OCI-M1 (cell line): Measurements from ENCODE around the gene GABRP.
"Not testable (repeated sequence)": the region's sequence is repeated elsewhere in the genome, so short reads cannot be mapped to it uniquely, and the experiment has no call there.

Experiments used
- DNase-seq: peaks from one replicate; lab custom pipeline; 2025; lab: John Stamatoyannopoulos, UW

Gene GABRP

DNA sequence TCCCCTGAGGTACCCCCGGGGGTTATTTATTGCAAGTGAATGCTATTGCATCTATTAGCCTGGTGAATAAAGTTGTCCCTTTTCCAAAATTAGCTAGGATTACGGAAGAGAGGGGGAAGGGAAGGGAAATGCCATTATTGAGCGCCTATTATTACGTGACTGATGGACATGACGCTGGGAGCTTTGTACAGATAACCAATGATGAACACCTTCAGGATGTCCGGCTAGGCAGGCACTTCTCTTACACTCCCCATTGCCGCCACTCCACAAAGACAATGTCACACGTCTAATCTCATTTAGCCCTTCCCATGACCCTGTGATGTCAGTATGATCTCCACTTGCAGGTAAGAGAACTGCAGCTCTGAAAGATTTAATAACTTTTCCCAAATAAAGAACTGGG, 9.4 kb downstream of the GABRP start:
- DNase-seq, result no peak

DNA sequence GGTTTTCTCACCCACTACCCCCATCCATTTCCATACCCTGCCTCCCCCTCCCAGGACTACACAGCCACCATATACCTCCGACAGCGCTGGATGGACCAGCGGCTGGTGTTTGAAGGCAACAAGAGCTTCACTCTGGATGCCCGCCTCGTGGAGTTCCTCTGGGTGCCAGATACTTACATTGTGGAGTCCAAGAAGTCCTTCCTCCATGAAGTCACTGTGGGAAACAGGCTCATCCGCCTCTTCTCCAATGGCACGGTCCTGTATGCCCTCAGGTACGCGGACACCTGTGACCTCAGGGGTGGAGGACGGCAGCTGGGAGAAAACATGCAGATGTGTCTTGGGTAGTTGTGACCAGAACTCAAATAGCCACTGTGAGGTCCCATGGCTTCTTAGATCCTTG, 11.6 kb downstream of the GABRP start:
- DNase-seq, result no peak

DNA sequence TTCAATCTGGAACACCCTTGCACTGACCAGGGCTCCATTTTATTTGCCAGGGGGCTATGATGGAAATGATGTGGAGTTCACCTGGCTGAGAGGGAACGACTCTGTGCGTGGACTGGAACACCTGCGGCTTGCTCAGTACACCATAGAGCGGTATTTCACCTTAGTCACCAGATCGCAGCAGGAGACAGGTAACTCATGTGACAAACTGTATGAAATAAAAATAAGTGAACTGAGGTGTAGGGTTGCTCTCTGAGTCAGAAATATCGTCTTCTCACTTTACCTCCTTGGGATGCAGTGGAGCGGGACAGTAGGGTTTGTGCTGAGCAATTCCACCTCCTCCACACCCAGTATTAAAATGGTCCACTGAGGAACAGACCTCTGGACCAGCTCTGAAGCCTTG, 22.1 kb downstream of the GABRP start:
- no peak for DNase-seq

GRCh38 chr5:170809551-170809950, 26.0 kb downstream of the GABRP start:
- DNase-seq, result peak; percentile 46

DNA sequence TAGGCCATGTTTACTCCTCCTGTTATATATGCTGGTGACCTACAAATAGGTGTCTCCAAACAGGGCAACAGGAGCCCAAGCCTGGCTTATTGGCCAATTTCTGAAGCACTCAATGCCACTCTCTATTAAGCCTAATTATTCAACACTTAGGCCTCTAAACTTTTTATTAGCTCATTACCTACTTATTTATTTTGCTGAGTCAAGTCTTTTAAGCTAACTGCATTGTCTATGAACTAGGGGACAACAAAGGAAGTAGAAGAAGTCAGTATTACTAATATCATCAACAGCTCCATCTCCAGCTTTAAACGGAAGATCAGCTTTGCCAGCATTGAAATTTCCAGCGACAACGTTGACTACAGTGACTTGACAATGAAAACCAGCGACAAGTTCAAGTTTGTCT, 28.2 kb downstream of the GABRP start:
- no peak for DNase-seq

- no peak for DNase-seq
Observed at GRCh38 chr5:170813231-170813630, 29.7 kb downstream of the GABRP start.

DNA sequence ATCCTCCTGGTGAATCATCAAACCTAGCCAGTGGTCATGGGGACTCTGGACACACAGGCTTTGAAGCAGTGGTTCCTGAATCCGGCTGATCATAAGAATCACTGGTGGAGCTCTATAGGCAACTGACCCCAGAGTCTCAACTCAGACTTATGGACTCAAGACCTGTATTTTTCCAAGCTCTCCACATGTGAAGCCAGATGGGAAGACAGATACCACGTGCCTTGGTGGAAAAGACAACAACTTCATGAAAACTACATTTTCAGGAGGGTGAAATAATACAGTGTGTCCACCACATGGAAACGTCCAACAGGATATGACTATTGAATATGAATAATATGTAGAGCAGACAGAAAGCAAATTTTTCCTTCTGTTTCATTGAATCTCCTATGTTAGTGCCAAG, 33.7 kb downstream of the GABRP start:
- no peak for DNase-seq

- no peak for DNase-seq
Observed at GRCh38 chr5:170818232-170818631, 34.7 kb downstream of the GABRP start.

- no peak for DNase-seq
Observed at GRCh38 chr5:170819824-170820223, 36.3 kb downstream of the GABRP start.

GRCh38 chr5:170821257-170821800, 37.8 kb downstream of the GABRP start:
- DNase-seq, result no peak

DNA sequence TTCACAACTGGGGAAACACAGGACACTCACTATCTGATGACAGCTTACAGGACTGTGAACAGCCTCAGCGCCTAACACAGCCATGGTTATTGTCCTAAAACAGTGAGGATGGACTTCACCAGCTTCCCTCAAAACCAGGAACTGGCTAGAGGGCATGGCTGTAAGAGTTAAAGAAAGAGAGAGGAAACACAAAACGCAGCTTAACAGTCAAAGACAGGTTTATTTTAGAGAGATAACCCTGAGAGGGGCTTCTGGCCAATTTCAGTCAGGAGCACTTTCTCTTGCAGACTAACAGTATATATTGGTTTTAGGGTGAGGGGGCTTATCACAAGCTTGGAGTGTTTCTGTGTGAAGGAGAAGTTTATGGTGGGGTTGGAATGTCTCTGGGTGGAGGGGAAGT, 42.6 kb downstream of the GABRP start:
- no peak for DNase-seq

DNA sequence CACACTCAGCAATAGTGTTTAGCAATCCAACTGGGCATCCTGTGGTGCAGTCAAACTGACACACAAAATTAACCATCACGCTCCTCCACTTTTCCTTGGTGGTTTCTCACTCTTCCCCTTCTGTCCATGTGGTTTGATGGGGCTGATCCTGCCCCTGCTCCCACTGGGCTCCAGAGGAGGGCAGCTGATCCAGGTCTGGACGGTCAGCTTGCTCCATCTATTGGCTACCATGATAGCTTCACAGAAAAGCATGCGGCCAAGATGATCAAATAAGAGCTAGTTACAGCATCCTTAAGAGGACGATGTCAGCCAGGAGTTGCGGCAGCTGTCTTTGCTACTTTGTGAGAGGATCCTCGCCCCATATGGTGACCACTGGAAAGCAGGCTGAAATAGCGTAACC, 48.7 kb downstream of the GABRP start:
- DNase-seq, result no peak

DNA sequence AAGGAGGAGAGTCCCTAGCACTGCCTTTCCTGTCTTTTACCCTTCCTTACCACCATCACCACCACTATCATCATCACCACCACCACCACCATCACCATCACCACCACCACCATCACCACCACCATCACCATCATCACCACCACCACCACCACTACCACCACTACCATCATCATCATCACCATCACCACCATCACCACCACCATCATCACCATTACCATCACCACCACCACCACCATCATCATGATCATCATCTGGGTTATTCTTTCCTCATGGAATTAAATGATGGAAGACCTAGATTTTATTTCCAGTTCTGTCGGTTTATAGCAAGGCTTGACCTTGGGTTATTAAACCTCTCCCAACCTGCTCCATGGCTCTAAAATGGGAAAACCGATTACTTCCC, 50.5 kb downstream of the GABRP start:
- DNase-seq, result not testable (repeated sequence)

GRCh38 chr5:170836226-170836625, 52.7 kb downstream of the GABRP start:
- no peak for DNase-seq

DNA sequence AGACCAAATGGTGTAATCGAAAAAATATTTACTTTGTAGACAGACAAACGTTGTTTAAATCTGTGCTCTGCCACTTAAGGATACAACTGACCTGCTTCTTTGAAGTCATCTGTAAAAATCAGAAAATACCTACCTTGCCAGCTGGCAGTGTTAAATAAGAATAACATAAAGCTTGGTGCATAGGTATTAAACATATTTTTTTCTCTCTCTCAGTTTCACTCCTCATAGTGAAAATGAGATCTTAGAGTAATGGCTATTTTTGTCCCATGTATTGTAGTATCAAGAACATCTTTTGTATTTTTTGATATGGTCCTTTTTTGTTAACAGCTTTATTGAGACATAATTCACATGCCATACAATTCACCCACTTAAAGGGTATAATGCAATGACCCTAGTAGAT, 60.3 kb downstream of the GABRP start:
- no peak for DNase-seq

DNA sequence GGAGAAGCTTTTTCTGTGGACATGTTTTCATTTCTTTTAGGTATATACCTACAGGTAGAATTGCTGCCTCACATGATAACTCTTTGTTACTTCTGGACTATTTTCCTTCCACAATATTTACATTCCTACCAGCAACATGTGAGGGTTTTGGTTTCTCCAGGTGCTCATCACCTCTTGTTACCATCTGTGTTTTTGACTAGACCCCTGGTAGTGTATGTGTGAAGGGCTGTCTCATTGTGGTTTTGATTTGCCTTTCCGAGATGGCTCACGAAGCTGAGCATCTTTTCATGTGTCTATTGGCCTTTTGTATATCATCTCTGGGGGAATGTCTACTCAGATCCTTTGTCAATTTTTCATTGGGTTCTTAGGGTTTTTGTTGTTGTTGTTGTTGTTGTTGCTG, 61.1 kb downstream of the GABRP start:
- no peak for DNase-seq

DNA sequence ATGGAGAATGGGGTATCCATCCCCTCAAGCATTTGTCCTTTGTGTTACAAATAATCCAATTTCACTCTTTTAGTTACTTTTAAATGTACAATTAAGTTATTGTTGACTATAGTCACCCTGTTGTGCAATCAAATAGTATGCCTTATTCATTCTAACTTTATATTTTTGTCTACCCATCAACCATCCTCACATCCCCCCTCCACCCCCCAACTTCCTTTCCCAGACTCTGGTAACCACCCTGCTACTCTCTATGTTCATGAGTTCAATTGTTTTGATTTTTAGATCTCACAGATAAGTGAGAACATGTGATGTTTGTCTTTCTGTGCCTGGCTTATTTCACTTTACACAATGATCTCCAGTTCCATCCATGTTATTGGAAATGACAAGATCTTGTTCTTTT, 62.9 kb downstream of the GABRP start:
- no peak for DNase-seq

GRCh38 chr5:170846846-170847245, 63.3 kb downstream of the GABRP start:
- DNase-seq, result no peak

DNA sequence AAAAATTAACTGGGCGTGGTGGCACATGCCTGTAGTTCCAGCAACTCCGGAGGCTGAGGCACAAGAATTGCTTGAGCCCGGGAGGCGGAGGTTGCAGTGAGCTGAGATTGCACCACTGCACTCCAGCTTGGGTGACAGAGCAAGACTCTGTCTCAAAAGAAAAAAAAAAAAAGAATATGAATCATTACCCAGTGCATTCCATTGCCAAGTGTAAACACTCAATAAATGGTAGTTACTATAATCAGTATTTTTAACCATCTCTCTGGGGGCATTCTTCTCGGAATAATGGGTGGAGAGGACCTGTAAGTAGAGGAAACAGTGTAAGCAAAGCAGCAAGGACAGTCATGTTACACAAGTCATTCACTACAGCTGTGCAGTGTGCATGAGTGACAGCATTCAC, 64.5 kb downstream of the GABRP start:
- no peak for DNase-seq

GRCh38 chr5:170849374-170849773, 65.8 kb downstream of the GABRP start:
- DNase-seq, result no peak

GRCh38 chr5:170854566-170854965, 71.0 kb downstream of the GABRP start:
- no peak for DNase-seq

- no peak for DNase-seq
Observed at GRCh38 chr5:170857066-170857465, 73.5 kb downstream of the GABRP start.

GRCh38 chr5:170860415-170860814, 76.9 kb downstream of the GABRP start:
- no peak for DNase-seq

DNA sequence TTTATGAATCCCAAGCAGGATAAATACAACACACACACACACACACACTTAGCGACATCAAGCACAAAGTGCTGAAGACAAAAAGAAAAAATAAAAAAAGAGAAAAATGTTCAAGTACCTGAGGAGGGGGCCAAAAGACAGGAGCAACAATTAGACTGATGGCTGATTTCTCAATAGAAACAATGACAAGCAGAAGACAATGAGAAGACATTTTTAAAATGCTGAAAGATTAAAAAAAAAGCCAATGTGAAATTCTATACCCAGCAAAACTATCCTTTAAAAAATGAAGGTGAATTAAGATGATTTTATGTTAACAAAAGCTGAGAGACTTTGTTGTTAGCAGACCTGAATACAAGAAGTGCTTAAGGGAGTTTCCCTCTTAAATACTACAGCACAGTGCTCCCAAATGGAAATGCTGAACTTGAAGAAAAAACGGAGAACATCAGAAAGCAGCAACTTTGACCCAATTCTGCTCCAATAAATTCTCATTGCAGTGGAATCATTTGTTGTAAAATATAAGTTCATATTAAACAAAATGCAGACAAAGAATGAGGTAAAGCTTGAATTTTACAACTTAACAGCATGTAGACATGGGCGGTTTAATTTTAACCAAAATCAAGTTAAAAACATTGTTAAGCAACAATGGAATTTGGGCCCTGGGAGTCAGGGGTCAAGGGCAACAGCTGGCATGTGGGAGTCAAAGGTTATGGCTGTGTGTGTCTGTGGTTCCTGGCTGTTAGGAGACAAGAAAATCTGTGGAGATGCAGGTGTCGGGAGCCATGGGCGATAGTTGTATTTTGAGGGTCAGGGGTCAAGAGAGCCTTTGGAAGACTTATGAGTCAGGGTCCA, 77.5 kb downstream of the GABRP start:
- peak; percentile 11 for DNase-seq
